SU-DHL-6 (cell line): ENCODE data around the gene FRMD1.

ENCODE experiments used
- CTCF ChIP-seq: fragments of 200-600 bp; sonication (generic); IDR thresholded peaks from one replicate; pipeline ENCODE4 v1.5.1; 2017; ENCODE audit warnings: antibody characterized with exemption, mild to moderate bottlenecking, low read length, moderate library complexity; ENCODE audit not compliant: insufficient read depth, poor library complexity, severe bottlenecking
- EZH2phosphoT487 ChIP-seq: fragments of 200-600 bp; sonication (generic), shearing (Covaris generic); conservative IDR thresholded peaks from 2 replicates; pipeline ENCODE4 v1.6.1; 2018; ENCODE audit warnings: mild to moderate bottlenecking, antibody characterized with exemption, low read length, moderate library complexity, mixed read lengths

- TF ChIP-seq CTCF (no peak), EZH2phosphoT487 (no peak)
Observed at GRCh38 chr6:168044521-168045130, 34.4 kb downstream of the FRMD1 start.
